OCI-LY7 (cell line): ENCODE measurements around the gene BAX.

Source experiments
- EZH2phosphoT487 ChIP-seq: fragments of 200-600 bp; sonication (generic); IDR thresholded peaks from 2 replicates; pipeline ENCODE4 v1.6.1; 2018; ENCODE audit warnings: low read depth, borderline replicate concordance, mild to moderate bottlenecking, mixed run types, antibody characterized with exemption, low read length, moderate library complexity, mixed read lengths
- TF ChIP-seq, protein P1 (sequence below): fragments of 200-600 bp; sonication (generic); conservative IDR thresholded peaks from 2 replicates; pipeline ENCODE4 v1.5.1; 2014; ENCODE audit warnings: mild to moderate bottlenecking, antibody characterized with exemption, low read length, moderate library complexity, mixed read lengths

DNA sequence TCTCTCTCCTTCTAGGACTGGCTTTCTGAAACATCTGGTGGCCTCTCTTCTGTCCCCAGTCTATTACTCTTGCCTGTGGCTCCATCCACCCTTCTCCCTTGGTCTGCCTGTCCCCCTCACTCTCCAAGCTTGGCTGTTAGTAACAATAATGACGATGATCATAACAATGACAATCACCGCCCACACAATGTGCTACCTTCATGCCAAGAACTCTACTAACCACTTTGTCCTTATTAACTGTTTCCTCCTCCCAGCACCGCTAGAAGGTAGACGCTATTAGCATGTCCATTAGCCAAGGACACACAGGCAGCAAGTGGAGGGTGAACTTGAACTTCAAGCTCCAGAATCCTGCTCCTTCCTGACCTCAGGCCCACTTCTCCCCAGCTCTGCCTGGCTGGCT is 35.7 kb downstream of the BAX start:
- TF ChIP-seq, protein P1, sequence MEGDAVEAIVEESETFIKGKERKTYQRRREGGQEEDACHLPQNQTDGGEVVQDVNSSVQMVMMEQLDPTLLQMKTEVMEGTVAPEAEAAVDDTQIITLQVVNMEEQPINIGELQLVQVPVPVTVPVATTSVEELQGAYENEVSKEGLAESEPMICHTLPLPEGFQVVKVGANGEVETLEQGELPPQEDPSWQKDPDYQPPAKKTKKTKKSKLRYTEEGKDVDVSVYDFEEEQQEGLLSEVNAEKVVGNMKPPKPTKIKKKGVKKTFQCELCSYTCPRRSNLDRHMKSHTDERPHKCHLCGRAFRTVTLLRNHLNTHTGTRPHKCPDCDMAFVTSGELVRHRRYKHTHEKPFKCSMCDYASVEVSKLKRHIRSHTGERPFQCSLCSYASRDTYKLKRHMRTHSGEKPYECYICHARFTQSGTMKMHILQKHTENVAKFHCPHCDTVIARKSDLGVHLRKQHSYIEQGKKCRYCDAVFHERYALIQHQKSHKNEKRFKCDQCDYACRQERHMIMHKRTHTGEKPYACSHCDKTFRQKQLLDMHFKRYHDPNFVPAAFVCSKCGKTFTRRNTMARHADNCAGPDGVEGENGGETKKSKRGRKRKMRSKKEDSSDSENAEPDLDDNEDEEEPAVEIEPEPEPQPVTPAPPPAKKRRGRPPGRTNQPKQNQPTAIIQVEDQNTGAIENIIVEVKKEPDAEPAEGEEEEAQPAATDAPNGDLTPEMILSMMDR, result no peak
- TF ChIP-seq EZH2phosphoT487, result no peak
